Neural progenitor cell (in vitro differentiated cells): ENCODE measurements around the gene PAQR4.
"Not testable (repeated sequence)": the region's sequence is repeated elsewhere in the genome, so short reads cannot be mapped to it uniquely, and the experiment has no call there.

ENCODE experiments used
- EZH2 ChIP-seq: fragments of 200-600 bp; sonication (generic); IDR thresholded peaks from 2 replicates; pipeline ENCODE4 v1.6.1; 2017; ENCODE audit warnings: antibody characterized with exemption, mild to moderate bottlenecking, moderate library complexity
- EZH2phosphoT487 ChIP-seq: fragments of 200-600 bp; sonication (generic); IDR thresholded peaks from 2 replicates; pipeline ENCODE4 v1.6.1; 2017; ENCODE audit warnings: antibody characterized with exemption
- TF ChIP-seq, protein P1 (sequence below): fragments of 200-600 bp; sonication (generic); IDR thresholded peaks from 2 replicates; pipeline ENCODE4 v1.5.1; 2017; ENCODE audit warnings: antibody characterized with exemption, mild to moderate bottlenecking

DNA sequence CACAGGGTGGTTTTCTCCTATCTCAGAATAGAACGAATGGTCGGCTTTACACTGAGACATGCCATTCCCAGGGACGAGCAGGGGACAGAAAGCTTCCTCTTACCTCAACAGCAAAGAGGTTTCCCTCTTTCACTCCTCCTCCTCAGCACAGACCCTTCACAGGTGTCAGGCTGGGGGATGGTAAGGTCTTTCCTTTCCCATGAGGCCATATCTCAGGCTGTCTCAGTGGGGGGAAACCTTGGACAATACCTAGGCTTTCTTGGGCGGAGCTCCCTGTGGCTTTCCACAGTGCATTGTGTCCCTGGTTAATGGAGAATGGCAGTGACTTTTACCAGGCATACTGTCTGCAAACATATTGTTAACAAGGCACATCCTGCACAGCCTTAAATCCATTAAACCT lies 41.0 kb upstream of the PAQR4 start:
- TF ChIP-seq, protein P1, sequence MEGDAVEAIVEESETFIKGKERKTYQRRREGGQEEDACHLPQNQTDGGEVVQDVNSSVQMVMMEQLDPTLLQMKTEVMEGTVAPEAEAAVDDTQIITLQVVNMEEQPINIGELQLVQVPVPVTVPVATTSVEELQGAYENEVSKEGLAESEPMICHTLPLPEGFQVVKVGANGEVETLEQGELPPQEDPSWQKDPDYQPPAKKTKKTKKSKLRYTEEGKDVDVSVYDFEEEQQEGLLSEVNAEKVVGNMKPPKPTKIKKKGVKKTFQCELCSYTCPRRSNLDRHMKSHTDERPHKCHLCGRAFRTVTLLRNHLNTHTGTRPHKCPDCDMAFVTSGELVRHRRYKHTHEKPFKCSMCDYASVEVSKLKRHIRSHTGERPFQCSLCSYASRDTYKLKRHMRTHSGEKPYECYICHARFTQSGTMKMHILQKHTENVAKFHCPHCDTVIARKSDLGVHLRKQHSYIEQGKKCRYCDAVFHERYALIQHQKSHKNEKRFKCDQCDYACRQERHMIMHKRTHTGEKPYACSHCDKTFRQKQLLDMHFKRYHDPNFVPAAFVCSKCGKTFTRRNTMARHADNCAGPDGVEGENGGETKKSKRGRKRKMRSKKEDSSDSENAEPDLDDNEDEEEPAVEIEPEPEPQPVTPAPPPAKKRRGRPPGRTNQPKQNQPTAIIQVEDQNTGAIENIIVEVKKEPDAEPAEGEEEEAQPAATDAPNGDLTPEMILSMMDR = not testable (repeated sequence)
- TF ChIP-seq EZH2phosphoT487, EZH2: not testable (repeated sequence)
